Endothelial cell (in vitro differentiated cells): Measurements from ENCODE around the gene ALK. TPM values are rescaled to one million over a fixed set of nuclear protein-coding genes. Genes with fewer than 3 reads are reported as not detected.

Experiments
- DNase-seq: peaks from one replicate; pipeline ENCODE4 v3.0.0; 2021; ENCODE audit warnings: low spot score
- H3K27ac Mint-ChIP-seq: one replicate; pipeline ENCODE4 v1.8.0; 2021; ENCODE audit warnings: mixed read lengths, inconsistent platforms; ENCODE audit not compliant: unreplicated experiment
- H3K27me3 Mint-ChIP-seq: one replicate; pipeline ENCODE4 v1.8.0; 2021; ENCODE audit warnings: mild to moderate bottlenecking, moderate library complexity, mixed read lengths, inconsistent platforms; ENCODE audit not compliant: unreplicated experiment
- H3K36me3 Mint-ChIP-seq: one replicate; pipeline ENCODE4 v1.8.0; 2021; ENCODE audit warnings: mild to moderate bottlenecking, low read depth, mixed read lengths, inconsistent platforms; ENCODE audit not compliant: unreplicated experiment
- H3K4me1 Mint-ChIP-seq: one replicate; pipeline ENCODE4 v1.8.0; 2021; ENCODE audit warnings: mild to moderate bottlenecking, mixed read lengths, inconsistent platforms; ENCODE audit not compliant: unreplicated experiment
- H3K4me3 Mint-ChIP-seq: one replicate; pipeline ENCODE4 v1.8.0; 2021; ENCODE audit warnings: mild to moderate bottlenecking, mixed read lengths, inconsistent platforms; ENCODE audit not compliant: unreplicated experiment
- H3K9me3 Mint-ChIP-seq: one replicate; pipeline ENCODE4 v1.8.0; 2021; ENCODE audit warnings: mixed read lengths, inconsistent platforms; ENCODE audit not compliant: unreplicated experiment
- CTCF ChIP-seq: fragments of 200-600 bp; sonication (generic); IDR thresholded peaks from one replicate; pipeline ENCODE4 v1.5.0; 2021; ENCODE audit warnings: antibody characterized with exemption; ENCODE audit not compliant: unreplicated experiment
- total RNA-seq: library from RNA; stranded (reverse); fragmentation: NEBNext Ultra II Directional; extraction: Animal tissue kit (Norgen Biotek cat#: 25700); gene quantifications from one replicate; pipeline ENCODE4 v1.2.1, GENCODE V29; 2021; ENCODE audit not compliant: unreplicated experiment

The ALK gene
- total RNA-seq, 1 donor from 2014 or later: 0.05 TPM

- no peaks in the 10 kb centered on the region for H3K9me3 Mint-ChIP-seq
- TF ChIP-seq CTCF: no peak
- no peaks in the 10 kb centered on the region for H3K27me3 Mint-ChIP-seq
- H3K4me1 Mint-ChIP-seq: no peaks in the 10 kb centered on the region
- no peak overlapping the region for H3K27ac Mint-ChIP-seq
- no peak for DNase-seq
- H3K36me3 Mint-ChIP-seq: no peaks in the 10 kb centered on the region
- no peak overlapping the region for H3K4me3 Mint-ChIP-seq
These were observed 739.1 kb downstream of the ALK start for GRCh38 chr2:29182334-29182733.

- no peak overlapping the region for H3K4me3 Mint-ChIP-seq
- H3K27me3 Mint-ChIP-seq: no peaks in the 10 kb centered on the region
- no peak overlapping the region for H3K27ac Mint-ChIP-seq
- no peaks in the 10 kb centered on the region for H3K4me1 Mint-ChIP-seq
- no peaks in the 10 kb centered on the region for H3K9me3 Mint-ChIP-seq
- no peaks in the 10 kb centered on the region for H3K36me3 Mint-ChIP-seq
- no peak for DNase-seq
- no peak for TF ChIP-seq CTCF
These were observed 746.0 kb downstream of the ALK start for GRCh38 chr2:29175338-29175737.

- no peak for DNase-seq
- Mint-ChIP-seq H3K27ac (no peak overlapping the region), H3K27me3 (no peaks in the 10 kb centered on the region), H3K36me3 (no peaks in the 10 kb centered on the region), H3K4me1 (no peaks in the 10 kb centered on the region), H3K9me3 (no peaks in the 10 kb centered on the region), H3K4me3 (no peak overlapping the region)
- no peak for TF ChIP-seq CTCF
These were observed 746.4 kb downstream of the ALK start for GRCh38 chr2:29174937-29175336.

GRCh38 chr2:29166242-29167039 is 754.9 kb downstream of the ALK start:
- no peak for DNase-seq
- Mint-ChIP-seq H3K27me3 (no peaks in the 10 kb centered on the region), H3K27ac (no peak overlapping the region), H3K4me1 (no peaks in the 10 kb centered on the region), H3K4me3 (no peak overlapping the region), H3K9me3 (no peaks in the 10 kb centered on the region), H3K36me3 (no peaks in the 10 kb centered on the region)
- no peak for TF ChIP-seq CTCF
